ENCODE results near the gene KRTAP9-3.
"Not testable (repeated sequence)": the region's sequence is repeated elsewhere in the genome, so short reads cannot be mapped to it uniquely, and the experiment has no call there.

KRTAP9-3 gene

DNA sequence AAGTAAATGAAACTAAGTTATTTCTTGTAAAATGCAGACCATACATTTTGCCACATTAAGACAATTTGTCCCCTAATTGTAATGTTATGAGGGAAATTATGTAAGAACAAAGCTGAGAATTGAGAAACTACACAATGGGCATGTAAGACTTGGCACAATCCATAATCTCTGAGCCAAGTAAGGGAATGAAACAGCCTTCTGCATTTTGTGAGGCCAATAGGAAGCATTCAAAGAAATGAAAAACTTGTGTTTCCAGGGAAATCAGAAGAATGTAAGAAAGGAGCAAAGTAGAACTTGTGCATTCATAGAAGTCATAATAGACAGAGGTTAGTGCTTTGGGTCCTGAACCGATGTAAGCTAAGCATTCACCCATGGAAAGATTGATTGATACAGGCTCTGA, 19.0 kb downstream of the KRTAP9-3 start:
- DNase-seq, result no peak

DNA sequence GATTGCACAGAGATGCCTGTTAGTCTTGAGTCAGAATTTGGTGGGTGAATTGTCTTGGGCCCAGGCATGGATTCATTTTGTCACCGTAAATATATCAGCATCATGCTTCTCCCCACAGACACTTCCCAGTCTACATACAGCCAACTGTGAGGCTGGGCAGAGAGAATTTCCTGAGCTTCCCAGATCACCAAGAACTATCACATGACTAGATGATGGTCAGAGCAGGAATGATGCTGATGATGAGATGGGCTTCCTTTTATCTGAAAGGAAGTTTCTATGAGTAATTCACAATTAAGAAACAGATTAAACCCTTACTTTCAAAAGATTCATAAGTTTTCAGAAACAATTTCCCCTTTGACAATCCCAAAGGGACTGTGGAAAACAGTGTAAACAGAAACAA, 22.6 kb downstream of the KRTAP9-3 start:
- peak; percentile 18 for DNase-seq

DNA sequence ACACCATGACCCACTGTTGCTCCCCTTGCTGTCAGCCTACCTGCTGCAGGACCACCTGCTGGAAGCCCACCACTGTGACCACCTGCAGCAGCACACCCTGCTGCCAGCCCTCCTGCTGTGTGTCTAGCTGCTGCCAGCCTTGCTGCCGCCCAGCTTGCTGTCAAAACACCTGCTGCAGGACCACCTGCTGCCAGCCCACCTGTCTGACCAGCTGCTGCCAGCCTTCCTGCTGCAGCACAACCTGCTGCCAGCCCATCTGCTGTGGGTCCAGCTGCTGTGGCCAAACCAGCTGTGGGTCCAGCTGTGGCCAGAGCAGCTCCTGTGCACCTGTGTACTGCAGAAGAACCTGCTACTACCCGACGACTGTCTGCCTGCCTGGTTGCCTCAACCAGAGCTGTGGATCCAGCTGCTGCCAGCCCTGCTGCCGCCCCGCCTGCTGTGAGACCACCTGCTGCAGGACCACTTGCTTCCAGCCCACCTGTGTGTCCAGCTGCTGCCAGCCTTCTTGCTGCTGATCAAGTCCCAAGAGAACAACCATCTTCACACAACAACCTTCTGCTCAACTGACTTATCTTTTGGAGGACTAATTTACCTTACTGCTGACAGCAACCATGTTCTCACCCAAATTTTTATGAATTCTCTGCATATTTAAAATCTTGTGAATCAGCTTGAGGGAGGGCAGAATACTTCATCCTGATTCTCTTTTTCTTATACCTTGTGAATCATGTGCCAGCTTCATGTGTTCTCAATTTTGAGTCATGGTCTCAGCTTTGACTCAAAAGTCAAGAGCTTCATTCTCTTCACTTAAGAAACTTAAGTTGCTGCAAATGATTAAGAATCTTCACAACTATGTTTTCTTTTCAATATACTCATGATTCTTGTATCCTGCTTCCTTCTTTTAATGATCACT, 23.4 kb downstream of the KRTAP9-3 start, which contains the start of gene KRTAP9-9:
KRTAP9-9 (plus strand) TSS at position 4 of the 910 bp plus-strand sequence.
- peak; percentile 32 for DNase-seq

DNA sequence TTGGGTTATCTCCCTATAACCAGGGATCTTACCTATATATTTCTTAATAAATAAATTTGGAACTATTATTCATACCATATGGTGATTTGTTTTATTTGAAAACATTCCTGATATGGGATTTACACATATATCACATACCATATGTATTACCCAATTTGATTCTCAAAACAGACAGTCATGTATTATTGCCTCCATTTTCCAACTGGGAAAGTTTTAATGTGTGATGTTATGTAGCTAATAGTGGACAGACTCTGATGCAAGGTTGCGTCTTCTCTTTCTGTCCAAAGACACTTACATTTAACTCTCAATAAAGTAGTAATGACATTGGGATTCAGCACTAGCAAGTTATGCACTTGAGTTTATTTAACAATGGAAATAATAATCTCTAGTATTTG, 24.0 kb downstream of the KRTAP9-3 start:
- DNase-seq, result peak; percentile 21

DNA sequence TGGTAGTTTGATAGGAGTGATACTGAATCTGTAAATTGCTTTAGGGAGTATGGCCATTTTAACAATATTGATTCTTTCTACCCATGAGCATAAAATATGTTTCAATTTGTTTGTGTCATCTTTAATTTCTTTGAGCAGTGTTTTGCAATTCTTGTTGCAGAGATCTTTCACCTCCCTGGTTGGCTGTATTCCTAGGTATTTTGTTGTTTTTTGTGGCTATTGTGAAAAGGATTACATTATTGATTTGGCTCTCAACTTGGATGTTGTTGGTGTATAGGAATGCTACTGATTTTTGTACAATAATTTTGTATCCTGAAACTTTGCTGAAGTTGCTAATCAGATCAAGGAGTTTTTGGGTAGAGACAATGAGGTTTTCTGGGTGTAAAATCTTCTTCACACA, 26.2 kb downstream of the KRTAP9-3 start:
- DNase-seq, result no peak

DNA sequence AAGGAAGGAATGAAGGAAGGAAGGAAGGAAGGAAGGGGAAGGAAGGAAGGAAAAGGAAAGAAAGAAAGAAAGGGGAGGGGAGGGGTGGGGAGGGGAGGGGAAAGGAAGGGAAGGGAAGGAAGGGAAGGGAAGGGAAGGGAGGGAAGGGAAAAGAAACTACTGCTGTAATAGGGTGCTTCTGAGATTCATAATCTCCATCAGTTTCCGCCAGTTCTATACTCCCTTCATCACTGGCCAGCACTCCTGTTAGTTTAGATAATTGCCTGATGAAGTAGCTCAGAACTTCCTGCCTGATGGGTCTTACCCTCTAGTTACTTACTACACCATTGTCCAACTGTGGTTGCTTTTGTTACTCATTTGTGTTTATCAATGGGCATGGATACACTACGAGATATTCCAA, 31.0 kb downstream of the KRTAP9-3 start:
- DNase-seq, result no peak

DNA sequence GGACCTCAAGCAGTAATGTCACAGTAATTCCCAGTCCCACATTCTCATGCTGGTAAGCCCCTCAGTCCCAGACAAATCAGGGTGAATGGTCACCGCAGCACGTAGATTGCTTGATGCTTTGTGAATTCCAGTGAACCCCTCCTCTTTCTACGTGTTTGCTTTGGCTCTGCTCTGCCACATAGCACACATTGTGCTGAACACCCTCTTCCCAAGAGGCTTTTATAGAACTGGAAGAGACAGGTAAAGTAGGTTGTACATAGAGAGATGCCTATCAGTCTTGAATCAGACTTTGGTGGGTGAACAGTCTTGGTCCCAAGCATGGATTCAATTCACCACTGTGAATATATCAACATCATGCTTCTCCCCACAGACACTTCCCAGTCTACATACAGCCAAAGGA, 32.4 kb downstream of the KRTAP9-3 start:
- DNase-seq, result no peak

DNA sequence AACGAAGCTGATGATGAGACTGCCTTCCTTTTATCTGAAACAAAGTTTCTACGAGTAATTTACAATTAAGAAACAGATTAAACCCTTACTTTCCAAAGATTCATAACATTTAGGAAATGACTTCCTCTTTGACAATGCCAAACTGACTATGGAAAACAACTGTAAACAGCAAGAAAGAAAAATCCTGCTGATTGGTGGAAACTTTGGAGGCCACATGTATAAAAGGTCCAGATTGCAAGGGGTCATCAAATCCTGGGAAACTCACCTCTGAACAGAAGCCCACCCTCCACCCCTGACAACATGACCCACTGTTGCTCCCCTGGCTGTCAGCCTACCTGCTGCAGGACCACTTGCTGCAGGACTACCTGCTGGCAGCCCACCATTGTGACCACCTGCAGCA, 32.8 kb downstream of the KRTAP9-3 start, which contains the start of gene KRTAP9-6:
KRTAP9-6 (plus strand) TSS at position 301 of the 400 bp plus-strand sequence; CDS start at position 301, 0 bp downstream.
- DNase-seq, result no peak

DNA sequence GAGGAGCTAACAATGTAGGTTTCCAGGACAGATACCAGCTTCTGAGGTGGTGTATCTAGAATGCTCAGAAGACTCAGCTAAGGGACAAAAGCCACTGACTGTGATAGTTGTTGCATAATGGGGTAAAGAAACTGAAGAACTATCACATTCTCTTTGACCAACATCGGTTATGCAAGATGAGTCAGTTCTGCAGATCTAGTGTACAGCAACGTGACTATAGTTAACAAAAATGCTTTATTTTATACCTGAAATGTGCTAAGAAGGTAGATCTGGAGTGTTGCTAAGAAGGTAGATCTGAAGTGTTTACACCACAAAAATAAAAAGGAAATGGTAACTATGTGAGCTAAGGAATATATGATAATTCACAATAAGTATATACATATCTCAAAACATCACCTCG, 35.5 kb downstream of the KRTAP9-3 start:
- DNase-seq, result no peak

DNA sequence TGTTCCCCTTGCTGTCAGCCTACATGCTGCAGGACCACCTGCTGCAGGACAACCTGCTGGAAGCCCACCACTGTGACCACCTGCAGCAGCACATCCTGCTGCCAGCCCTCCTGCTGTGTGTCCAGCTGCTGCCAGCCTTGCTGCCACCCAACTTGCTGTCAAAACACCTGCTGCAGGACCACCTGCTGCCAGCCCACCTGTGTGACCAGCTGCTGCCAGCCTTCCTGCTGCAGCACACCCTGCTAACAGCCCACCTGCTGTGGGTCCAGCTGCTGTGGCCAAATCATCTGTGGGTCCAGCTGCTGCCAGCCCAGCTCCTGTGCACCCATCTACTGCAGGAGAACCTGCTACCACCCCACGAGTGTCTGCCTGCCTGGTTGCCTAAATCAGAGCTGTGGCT, 39.1 kb downstream of the KRTAP9-3 start:
- not testable (repeated sequence) for DNase-seq

DNA sequence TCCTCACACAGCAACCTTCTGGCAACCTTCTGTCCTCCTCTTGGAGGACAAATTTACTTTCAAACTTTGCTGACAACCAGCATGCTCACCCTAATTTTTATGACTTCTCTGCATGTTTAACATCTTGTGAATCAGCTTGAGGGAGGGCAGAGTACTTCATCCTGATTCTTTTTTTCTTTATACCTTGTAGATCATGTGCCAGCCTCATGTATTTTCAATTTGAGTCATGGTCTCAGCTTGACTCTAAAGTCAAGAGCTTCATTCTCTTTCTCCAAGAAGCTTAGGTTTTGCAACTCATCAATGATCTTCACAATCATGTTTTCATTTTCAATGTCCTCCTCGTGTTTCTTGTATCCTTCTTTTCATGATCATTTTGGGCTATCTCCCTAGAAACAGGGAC, 39.6 kb downstream of the KRTAP9-3 start:
- DNase-seq, result no peak

DNA sequence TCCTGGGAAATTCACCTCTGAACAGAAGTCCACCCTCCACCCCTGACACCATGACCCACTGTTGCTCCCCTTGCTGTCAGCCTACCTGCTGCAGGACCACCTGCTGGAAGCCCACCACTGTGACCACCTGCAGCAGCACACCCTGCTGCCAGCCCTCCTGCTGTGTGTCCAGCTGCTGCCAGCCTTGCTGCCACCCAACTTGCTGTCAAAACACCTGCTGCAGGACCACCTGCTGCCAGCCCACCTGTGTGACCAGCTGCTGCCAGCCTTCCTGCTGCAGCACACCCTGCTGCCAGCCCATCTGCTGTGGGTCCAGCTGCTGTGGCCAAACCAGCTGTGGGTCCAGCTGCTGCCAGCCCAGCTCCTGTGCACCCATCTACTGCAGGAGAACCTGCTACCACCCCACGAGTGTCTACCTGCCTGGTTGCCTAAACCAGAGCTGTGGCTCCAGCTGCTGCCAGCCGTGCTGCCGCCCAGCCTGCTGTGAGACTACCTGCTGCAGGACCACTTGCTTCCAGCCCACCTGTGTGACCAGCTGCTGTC, 43.5 kb downstream of the KRTAP9-3 start, which contains the start of gene KRTAP9-7:
KRTAP9-7 (plus strand) TSS at position 51 of the 543 bp plus-strand sequence; CDS start at position 51, 0 bp downstream.
- not testable (repeated sequence) for DNase-seq

DNA sequence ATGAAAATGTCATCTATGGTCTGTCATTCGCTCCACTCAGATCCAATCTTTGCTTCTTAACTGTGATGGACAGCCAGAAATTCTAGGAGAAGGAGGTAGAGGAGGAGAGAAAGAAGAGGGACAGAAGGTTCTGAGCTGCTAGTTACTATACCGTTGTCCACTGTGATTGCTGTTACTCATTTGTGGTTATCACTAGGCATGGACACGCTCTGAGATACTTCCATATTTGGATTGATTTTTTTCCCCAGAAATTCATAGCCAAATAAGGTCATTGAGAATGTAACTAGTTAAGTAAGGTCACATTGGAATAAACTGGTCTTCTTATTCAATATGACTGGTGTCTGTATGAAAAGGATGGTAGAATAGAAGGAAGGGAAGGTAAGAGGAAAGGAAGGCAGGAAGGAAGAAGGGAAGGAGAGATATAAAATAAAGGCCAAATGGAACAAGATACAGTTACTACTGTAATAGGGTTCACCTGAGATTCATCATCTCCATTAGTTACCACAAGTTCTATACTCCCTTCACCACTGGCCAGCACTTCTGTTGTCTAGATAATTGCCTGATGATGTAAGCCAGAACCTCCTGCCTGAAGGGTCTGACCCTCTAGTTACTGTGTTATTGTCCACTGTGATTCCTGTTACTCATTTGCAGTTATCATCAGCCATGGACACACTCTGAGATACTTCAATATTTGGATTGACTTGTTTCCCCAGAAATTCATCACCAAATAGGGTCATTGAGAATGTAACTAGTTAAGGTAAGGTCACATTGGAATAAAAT, 46.1 kb downstream of the KRTAP9-3 start:
- peak; percentile 34 for DNase-seq

All from EL (cell line).